GM20000 (cell line): ENCODE measurements around the gene PPEF1.
"Not testable (repeated sequence)": the region's sequence is repeated elsewhere in the genome, so short reads cannot be mapped to it uniquely, and the experiment has no call there.

ENCODE experiments used
- DNase-seq: peaks from one replicate; pipeline ENCODE4 v3.0.0; 2012; ENCODE audit warnings: low spot score
- TF ChIP-seq, protein P1 (sequence below): IDR thresholded peaks from 2 replicates; pipeline ENCODE4 v1.5.1; 2012; ENCODE audit warnings: mild to moderate bottlenecking, control low read depth; ENCODE audit errors: extremely low read depth, missing control alignments

Gene PPEF1

DNA sequence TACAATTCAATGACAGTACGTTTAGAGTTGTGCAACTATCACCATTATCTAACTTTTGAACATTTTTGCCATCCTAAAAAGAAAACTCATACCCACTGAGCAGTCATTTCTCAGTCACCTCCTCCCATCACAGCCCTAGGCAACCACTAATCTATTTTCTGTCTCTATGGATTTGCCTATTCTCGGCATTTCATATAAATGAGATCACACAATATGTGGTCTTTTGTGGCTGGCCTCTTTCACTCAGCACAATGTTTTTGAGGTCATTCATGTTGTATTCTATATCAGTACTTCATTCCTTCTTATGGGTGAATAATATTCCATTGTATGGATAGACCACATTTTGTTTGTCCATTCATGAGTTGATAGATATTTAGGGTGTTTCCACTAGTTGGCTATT lies 103.0 kb downstream of the PPEF1 start:
- DNase-seq = no peak
- TF ChIP-seq, protein P1, sequence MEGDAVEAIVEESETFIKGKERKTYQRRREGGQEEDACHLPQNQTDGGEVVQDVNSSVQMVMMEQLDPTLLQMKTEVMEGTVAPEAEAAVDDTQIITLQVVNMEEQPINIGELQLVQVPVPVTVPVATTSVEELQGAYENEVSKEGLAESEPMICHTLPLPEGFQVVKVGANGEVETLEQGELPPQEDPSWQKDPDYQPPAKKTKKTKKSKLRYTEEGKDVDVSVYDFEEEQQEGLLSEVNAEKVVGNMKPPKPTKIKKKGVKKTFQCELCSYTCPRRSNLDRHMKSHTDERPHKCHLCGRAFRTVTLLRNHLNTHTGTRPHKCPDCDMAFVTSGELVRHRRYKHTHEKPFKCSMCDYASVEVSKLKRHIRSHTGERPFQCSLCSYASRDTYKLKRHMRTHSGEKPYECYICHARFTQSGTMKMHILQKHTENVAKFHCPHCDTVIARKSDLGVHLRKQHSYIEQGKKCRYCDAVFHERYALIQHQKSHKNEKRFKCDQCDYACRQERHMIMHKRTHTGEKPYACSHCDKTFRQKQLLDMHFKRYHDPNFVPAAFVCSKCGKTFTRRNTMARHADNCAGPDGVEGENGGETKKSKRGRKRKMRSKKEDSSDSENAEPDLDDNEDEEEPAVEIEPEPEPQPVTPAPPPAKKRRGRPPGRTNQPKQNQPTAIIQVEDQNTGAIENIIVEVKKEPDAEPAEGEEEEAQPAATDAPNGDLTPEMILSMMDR = no peak

DNA sequence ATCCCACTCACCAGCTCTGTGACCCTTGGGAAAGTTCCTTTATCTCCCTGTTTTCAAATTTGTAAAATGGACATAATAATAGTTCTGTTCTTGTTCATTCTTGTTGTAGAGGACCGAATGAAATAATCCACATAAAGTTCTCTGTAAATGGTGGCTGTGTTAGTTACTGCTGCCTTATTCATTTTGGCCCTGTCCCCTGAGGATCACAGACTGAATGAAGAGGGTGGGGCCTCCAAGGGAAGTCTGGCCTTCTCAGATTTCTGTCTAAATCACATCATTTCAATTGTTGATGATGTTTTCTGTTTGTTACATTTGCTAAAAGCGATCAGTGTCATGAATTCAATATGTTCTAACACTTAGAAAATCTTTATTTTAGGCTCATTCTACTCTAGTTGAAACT lies 117.9 kb downstream of the PPEF1 start:
- DNase-seq = no peak
- TF ChIP-seq, protein P1 = no peak

DNA sequence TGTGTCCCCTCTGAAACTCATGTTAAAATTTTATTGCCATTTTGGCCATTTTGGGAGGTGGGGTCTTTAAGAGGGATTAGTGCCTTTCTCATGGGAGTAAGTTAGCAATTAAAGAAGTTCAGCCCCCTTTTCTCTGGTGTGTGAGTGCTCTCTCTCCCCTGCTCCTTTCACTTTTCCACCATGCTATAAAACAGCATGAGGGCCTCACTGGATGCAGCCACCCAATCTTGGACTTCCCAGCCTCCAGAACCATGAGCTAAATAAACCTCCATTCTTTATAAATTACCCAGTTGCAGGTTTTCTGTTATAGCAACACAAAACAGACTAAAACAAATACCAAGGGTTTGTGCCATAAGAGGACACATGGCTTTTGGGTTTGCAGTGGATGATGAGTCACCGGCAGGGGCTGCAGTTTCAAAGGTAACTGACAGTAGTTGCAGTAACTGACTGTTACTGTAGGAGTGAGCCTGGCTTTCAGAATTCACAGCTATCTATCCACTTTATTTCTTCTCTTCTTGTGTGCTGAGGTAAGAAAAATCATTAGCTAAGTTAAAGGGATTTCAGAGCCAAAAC lies 121.5 kb downstream of the PPEF1 start:
- TF ChIP-seq, protein P1 = no peak
- DNase-seq = no peak

DNA sequence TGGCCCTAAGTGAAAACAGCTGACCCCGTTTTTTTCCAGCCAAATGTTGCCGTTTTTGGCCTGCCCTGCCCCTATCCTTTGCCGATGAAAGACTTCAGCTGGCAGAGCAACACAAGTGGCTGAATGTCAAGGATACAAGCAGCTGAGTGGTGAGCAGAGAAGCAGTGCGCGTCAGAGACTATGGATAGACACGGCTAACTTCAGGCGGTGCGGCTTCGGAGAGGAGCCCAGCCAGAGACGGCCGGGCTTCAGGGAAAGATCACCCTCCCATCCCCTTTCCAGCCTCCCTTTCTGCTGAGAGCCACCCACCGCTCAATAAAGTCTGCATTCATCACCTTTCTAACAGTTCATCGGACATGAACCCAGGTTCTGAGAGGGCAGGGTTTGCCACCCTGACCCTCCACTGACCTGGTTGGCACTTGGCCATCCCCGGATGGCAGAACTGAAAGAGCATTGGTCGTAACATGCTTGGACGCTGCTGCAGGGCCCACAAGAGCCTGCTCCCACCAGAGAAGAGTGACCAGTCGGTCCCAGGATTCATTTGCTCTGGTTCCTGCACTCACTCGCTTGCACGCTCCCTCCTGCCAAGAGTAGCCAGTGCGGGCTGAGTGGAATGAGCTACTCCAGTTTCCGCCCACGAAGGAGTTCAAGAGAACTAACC lies 125.8 kb downstream of the PPEF1 start:
- no peak for DNase-seq

DNA sequence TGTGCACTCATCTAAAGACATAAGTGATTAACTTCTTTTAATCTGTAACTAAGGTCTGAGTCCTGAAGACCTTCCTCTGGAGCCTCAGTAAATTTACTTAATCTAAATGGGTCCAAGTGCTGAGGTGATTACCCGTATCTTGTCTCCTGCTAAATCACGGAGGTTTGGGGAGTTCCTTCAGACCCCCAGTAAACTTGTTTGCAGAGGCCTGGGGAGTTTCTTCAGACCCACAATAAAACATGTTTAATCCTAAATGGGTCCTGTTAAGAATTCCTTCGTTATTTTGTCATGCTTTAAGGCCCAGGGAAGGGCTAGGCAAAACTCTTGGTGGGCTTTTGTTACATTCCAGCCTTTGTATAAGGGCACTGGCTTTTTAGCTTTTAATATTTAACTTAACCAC lies 140.5 kb downstream of the PPEF1 start:
- DNase-seq = not testable (repeated sequence)

More for the DNA sequence above, 125.8 kb downstream of the PPEF1 start:
- TF ChIP-seq, protein P1 = no peak

DNA sequence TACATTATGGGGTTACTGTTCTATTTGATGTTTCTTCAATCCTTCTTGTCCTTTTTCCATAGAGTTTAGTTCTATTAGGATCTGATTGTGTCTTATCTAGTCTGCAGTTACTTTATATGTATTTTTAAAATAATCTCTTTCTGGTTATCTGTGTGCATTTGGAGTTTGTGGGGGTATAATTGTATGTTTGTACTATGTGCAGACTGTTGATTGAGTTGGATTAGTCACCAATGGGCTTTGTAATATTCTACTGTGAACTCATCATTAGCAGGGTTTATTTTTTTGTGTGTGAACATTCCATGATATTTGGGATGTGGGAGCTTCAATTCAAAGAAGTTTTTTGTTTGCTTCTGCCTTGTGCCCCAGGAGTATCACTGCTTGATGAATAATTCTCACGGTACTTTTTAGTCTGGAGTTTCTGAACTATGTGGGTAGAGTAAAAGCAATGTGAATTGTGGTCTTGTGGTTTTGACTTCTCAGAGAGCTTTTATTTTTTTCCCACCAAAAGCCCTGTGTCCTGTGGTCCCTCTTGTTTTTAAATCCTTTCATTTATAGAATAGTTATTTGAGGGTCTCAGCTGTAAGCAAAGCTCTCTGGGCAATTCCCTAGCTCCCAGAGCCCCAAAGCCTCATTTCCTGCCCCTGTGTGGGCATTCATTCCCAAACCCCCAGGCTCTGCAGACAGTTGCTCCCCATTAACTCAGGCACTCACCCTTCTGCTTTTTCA lies 148.6 kb downstream of the PPEF1 start:
- peak; percentile 50 for DNase-seq
- TF ChIP-seq, protein P1 = no peak

DNA sequence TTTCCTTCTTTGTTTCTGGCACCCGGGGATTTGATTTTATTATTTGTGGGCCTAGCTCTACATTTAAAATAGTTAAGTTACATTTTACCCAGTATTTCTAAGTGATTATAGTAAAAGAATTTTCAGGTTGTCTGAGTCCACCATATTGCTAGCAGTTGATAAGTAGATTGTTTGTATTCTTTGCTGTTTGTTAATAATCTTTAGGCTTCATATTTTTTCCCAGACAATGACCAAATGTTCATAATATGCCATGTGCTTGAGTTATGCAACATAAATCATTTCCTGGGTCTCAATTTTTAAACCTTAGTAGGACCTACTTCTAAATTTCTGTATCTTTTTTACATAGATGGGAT lies 149.2 kb downstream of the PPEF1 start:
- TF ChIP-seq, protein P1 = no peak
- DNase-seq = no peak
